Measurements from ENCODE around the gene MANSC4.
A peak's percentile ranks its signal among the peaks of the same experiment; 100 is the strongest.

Gene MANSC4

DNA sequence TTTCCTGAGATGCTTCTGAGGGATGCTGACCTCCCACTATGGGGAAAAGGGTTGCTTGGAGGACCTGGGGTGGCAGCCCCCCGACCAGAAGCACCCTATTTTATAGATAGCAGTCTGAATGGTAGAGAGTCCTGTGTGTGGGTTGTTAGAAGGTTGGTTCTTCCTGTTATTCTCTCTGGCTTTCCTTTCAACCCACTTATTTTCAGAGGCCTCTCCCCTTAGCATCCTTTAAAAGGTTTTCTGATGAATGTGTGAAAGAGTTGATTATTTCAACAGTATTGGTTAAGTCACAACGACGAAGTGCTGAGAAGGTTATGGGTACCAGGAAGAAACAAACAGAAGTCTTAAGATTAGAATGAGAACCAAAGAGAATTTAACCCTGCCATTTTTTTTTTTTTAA, 20.8 kb upstream of the MANSC4 start:
- no peak for DNase-seq (ENCODE audit: low spot score)

GRCh38 chr12:27797301-27798025, 17.4 kb upstream of the MANSC4 start:
- DNase-seq (ENCODE audit: low spot score), result no peak

- DNase-seq (ENCODE audit: low spot score), result no peak
Observed at GRCh38 chr12:27796128-27796527, 16.1 kb upstream of the MANSC4 start.

- DNase-seq (ENCODE audit: low spot score), result no peak
Observed at GRCh38 chr12:27794818-27795584, 15.0 kb upstream of the MANSC4 start.

DNA sequence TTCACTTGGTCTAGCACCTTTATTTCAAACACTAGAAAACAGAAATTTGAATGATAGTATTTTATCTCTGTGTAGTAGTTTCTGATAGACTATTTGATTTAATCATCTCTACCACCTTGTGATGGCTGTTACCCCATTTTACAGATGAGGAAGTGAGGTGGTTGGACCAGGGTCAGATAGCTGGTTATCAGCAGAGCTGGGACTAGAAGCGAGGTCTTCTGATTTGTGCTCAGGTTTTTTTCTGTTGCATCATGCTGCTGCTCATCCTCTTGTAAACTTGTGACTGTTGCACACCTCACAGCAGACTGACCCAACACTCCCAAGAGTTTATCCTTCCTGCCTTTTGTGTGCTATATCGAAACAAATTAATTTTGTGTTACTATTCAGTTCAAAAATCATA, 10.1 kb upstream of the MANSC4 start:
- DNase-seq (ENCODE audit: low spot score), result no peak

DNA sequence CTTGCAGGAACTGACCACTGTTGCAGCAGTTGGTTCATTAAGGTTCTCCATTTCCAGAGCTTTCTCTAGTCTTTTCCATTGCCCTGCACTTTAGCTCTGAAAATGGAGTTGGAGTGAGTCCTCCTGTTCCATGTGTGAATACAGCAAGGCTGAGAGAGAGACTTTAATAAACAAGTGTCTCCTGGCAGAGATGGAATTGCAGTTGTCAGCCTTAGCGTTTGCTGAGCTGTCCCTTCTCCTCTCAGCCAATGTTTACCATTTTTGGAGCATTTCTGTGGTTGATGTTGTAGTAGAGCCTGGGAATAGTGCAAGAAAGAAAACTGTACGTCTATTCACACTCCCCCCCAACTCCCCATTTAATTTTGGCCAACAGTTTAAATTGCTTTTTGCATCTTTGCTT, 7.5 kb upstream of the MANSC4 start:
- peak; percentile 15 for DNase-seq (ENCODE audit: low spot score)

DNA sequence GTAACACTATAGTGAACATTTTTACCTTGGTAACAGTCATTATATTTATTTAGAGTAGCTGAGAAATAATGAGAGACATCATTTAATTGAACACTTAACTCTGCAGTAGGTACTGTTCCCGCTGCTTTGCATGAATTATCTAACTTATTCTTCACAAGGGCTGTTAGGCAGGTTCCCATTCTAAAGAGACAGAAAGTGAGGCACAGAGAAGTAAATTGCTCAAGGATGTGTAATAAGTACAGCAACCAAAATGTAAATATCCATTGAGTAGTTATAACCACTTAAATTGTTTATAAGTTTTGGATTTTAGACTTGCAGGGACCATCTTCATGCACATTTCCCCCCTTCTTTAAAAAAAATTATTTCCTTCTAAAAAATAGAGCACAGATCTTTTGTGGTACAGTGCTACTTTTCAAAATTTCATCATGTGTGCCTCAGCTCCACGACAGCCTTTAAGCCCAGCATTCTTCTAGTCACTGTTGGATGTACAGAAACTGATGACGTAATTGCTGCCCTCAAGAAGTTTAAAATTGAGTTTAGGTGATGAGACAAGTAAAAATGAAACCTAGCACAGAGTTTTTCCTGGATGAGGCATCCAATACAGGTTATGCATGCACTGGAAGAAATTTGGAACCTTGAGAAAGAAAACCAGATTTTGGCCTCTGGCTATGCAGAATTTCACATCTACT, 6.0 kb upstream of the MANSC4 start:
- no peak for DNase-seq (ENCODE audit: low spot score)

- DNase-seq (ENCODE audit: low spot score), result no peak
Observed at GRCh38 chr12:27782481-27782880, 2.4 kb upstream of the MANSC4 start.

DNA sequence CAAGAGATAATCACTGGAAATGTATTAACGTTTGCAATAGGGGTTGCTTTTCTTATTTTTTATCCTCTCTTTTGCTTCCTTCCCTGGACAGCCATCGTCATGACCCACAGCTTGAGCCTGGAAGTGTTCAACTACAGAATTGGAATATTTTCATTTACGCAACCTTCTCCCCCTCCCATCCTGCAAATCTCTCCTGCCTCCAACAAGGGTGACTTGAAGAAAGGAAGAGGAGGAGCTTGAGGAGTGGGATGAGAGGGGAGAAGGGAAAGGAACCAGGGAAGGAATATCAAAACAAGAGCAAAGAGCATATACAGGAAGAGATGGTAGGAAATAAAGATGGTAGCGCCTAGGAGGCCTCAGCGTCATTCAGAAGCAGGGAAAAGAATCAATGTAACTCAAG, 1.6 kb upstream of the MANSC4 start:
- no peak for DNase-seq (ENCODE audit: low spot score)

GRCh38 chr12:27780612-27781408, 774 bp upstream of the MANSC4 start:
- peak; percentile 55 for DNase-seq (ENCODE audit: low spot score)

GRCh38 chr12:27779416-27779919, 568 bp downstream of the MANSC4 start:
- peak; percentile 30 for DNase-seq (ENCODE audit: low spot score)

DNA sequence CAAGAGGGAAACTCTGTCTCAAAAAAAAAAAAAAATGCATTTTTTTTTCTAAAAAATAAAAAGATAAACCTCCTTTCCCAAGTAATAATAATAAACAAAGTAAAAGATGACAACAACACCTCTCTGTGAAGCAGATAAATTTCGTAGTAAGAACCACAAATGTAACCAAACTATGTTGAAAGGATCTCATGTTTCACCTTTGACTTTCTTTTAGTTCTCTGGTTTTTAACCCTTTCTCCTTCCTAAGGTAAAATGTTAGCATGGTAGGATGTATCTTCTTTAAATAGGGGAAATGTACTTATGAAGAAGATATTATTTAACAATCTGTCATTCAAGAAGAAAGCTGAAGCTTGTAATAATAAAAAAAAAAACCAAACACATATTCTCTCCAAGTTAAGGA, 1.8 kb downstream of the MANSC4 start:
- no peak for DNase-seq (ENCODE audit: low spot score)

DNA sequence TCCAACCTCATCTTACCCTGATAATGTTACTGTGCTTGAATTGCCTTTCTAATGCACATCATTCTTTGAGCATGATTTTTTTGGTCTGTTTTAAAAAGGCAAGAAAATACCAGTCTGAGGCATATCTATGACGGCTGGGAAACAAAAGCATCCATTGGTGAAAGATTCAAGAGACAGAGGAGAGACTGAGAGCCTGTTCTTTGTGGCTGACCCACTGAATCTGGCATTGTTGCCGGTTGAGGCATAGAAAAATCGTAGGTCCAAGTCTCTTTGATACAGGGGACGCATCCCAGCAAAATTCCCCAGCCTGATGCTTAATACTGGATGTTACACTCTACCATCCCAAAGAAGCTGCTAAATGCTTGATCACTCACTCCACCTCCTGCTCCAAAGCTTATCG, 2.9 kb downstream of the MANSC4 start:
- DNase-seq (ENCODE audit: low spot score), result no peak

DNA sequence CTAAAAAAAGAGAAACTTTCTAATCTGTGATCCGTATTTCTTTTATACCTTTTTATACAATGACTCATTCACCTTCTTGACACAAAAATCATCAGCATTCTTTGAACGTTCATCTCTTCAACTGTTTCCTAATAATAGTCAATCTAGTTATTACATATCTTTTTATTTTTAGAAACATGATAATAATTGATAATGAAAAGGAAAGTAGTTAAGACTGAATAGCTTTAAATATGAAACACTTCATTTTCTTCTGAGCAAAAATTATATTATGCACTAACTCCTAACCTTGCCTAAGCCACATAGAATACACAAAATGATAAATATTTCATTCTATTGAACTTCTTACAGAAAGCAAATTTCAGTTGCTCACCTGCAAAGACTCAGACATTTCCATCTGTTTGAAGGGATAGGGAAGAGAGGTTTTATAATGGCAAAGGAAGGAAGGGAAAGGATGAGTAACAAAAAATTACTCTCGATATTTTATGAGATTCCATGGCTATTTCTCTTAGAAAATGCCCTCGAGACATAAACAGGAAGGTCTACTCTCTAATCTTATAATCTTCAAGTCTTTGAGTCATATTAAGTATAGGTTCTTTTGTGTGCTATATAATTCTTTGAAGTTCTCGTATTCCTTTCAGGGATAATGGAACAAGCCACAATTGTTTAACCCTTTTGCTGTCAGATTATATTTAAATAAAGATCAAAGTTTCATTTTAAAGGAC, 7.5 kb downstream of the MANSC4 start:
- no peak for DNase-seq (ENCODE audit: low spot score)

- no peak for DNase-seq (ENCODE audit: low spot score)
Observed at GRCh38 chr12:27771481-27772327, 8.3 kb downstream of the MANSC4 start.

DNA sequence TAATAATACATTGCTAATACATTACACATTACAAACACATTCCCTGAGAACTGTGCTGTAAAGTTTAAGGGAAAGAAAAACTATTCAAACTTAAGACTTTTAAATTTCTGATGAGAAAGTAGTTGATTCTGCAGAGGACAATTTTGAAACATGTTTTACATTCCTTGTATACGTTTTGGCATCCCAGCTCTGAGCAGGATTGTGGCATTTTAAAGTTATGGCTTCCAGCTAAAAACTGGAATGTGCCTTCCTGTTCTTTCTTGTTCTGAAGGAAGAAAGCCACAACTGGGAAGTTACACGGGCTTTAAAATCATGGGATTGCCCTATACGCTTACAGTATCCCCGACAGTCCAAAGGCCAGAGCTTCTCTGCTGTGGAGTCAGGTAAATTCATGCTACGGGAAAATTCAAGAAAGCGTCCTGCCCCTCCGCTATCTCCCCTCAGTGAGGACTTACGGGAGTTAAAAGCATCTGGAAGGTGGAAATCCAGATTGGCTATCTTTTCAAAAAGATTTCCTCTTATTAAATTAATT, 10.8 kb downstream of the MANSC4 start:
- DNase-seq (ENCODE audit: low spot score), result no peak

DNA sequence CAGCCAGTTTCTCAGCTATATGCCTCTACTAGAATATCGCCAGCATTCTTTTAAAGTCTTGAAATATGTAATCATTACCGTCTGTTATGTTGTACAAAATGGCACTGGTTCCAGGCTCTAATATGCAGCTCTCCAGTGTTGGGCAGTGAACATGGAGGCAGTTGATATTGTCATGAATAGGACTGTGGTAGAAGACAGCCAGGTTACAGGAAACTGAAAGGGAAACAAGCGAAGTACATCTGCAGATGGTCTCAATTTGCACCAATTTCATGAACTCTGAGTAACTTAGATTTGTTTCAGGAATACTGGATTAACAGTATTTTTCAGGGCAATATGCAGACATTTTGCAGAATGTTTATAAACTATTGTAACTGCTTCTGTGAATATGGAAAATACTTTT, 13.4 kb downstream of the MANSC4 start:
- DNase-seq (ENCODE audit: low spot score), result no peak

GRCh38 chr12:27762757-27763156, 17.3 kb downstream of the MANSC4 start:
- no peak for DNase-seq (ENCODE audit: low spot score)

DNA sequence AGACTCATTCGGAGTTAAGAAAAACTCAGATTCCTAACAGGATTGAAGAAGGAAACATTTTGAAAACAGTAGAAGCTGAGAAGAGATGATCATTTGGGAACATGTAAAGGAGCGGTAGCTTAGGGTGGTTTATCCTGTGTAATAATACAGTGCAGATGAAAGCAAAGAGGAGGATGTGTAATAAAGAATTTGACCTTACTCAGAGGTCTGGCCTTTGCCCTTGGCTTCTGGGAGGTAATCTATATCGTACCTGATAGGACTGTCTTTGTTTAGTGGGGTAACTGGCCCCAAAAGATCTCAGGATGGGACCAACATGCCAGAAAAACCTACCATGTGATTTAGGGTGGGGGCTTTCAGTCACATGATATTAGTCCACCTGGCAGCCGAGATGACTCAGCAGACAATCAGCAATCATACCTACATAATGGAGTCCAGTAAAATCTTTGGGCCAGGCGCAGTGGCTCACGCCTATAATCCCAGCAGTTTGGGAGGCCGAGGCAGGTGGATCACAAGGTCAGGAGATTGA, 23.3 kb downstream of the MANSC4 start:
- DNase-seq (ENCODE audit: low spot score), result no peak

DNA sequence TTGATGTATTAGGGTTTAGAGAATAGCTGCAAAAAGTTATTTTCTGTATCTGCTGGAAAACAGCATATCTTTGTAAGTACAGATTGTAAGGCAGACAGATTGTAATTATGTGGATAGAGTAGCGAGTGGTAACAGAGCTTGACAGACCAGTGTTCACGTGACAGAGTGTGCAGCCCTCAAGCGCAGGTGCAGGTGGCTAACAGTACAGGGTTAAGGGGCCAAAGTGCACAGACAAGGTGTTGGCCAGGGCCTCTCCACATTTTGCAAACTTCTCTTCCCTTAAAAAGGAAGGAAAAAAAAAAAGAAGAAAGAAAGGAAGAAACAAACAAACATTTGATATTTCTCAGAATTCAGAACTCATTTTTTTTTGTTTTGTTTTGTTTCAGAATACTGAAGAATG, 25.2 kb downstream of the MANSC4 start:
- DNase-seq (ENCODE audit: low spot score), result no peak

Measured in AG20443 (cell line).